GM13976 (cell line): ENCODE measurements around the gene BACH1.

Experiments
- DNase-seq: peaks from one replicate; pipeline ENCODE4 v3.0.0; 2012; ENCODE audit warnings: low spot score
- in situ Hi-C: fragments of 300-500 bp; cut with MboI; formaldehyde crosslinking; loops from one replicate; pipeline ENCODE4 v1.12.0; 2022; ENCODE audit warnings: low sequenced_read_pairs, mixed read lengths, inconsistent platforms; ENCODE audit not compliant: unreplicated experiment
- TF ChIP-seq, protein P1 (sequence below): IDR thresholded peaks from 2 replicates; pipeline ENCODE4 v1.5.1; 2012; ENCODE audit warnings: borderline replicate concordance, mild to moderate bottlenecking; ENCODE audit not compliant: insufficient read depth; ENCODE audit errors: extremely low read depth, missing control alignments, control extremely low read depth

The BACH1 gene

DNA sequence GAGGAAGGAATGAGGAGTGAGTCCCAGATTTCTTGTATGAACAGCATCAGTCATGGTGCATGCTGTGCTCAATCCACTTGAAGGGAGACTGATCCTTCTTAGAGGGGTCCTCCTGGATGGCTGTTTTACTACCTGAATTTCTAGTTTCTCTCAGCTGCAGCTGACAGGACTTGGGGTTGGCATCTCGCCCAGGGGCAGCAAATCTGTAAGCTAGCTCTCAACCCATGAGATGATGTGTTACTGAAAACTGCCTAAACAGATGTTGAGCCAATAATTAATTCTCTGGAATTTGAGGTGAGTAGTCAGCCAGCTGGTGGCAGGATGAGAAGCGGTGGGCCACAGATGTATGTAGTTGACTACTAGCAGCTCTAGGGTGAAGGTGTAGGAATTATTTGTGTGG, 19.6 kb downstream of the BACH1 start:
- in situ Hi-C loops, result no loop called here
- TF ChIP-seq, protein P1, sequence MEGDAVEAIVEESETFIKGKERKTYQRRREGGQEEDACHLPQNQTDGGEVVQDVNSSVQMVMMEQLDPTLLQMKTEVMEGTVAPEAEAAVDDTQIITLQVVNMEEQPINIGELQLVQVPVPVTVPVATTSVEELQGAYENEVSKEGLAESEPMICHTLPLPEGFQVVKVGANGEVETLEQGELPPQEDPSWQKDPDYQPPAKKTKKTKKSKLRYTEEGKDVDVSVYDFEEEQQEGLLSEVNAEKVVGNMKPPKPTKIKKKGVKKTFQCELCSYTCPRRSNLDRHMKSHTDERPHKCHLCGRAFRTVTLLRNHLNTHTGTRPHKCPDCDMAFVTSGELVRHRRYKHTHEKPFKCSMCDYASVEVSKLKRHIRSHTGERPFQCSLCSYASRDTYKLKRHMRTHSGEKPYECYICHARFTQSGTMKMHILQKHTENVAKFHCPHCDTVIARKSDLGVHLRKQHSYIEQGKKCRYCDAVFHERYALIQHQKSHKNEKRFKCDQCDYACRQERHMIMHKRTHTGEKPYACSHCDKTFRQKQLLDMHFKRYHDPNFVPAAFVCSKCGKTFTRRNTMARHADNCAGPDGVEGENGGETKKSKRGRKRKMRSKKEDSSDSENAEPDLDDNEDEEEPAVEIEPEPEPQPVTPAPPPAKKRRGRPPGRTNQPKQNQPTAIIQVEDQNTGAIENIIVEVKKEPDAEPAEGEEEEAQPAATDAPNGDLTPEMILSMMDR, result no peak
- DNase-seq, result no peak

DNA sequence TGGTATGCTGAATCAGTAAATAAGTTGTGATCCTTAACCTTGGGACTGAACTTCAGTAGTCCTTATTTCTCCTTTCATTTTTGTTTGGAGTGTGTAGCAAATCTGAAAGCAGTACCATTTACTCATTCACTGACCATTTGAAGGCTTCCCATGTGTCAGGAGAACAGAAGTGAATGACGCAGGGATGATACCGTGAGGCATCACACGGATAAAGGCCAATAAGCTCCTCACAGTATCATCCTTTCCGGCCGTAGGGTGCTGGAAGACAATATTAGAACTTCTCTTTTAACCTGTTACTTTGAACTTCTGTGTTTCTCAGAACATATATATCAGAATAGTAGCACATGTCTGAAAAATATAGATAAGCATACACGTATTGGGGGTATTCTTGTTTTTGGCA, 21.3 kb downstream of the BACH1 start:
- no peak for DNase-seq
- in situ Hi-C loops, result no loop called here
- TF ChIP-seq, protein P1, result no peak

DNA sequence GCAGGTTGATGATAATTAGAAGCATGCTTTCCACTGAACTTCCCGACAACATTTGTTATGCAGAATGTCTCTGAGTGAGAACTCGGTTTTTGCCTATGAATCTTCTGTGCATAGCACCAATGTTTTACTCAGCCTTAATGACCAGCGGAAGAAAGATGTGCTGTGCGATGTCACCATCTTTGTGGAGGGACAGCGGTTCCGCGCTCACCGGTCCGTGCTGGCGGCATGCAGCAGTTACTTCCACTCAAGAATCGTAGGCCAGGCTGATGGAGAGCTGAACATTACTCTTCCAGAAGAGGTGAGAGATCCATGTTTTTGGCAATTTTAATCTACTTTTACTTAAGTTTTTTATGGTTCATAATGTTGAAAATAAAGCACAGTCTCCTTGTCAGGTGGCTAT, 22.5 kb downstream of the BACH1 start:
- no peak for DNase-seq
- TF ChIP-seq, protein P1, result no peak
- in situ Hi-C loops, result no loop called here

DNA sequence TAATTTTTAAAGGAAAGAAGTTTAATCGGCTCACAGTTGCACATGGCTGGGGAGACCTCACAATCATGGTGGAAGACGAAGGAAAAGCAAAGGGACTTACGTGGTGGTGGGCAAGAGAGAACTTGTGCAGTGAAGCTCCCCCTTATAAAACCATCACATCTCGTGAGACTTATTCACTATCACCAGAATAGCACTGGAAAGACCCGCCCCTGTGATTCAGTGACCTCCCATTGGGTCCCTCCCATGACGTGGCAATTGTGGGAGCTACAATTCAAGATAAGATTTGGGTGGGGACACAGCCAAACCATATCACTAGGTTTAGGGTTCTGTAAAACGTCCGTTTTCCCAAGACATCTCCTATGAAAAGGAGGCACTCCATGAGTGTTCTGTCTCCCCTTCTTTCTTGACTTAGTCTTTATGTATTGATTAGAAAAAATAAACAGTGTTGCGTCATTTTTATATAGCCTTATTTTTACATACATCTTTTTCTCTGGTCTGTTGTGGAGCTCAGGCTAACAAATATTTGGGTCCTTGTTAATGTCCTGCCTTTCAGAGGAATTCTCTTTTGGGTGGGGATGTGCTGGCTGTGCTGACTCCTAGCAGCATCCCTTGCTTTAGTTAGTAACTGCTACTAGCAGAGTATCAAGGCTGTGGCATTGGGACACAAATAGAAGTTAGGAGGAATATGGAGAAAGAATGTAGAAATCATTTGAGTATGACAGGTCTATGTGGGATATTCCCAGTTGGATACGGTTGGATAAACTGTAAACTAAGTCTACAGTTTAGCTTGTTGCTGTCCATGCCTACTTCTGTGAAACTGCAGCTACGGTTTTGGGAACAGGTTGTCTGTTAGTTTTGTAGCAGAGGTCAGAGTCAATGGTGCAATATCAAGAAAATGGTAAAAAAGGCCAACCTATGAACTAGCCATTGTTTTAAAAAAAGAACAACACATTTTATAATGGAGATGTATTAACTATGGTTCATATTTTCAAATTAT, 23.5 kb downstream of the BACH1 start:
- in situ Hi-C loops, result no loop called here
- TF ChIP-seq, protein P1, result no peak
- no peak for DNase-seq

DNA sequence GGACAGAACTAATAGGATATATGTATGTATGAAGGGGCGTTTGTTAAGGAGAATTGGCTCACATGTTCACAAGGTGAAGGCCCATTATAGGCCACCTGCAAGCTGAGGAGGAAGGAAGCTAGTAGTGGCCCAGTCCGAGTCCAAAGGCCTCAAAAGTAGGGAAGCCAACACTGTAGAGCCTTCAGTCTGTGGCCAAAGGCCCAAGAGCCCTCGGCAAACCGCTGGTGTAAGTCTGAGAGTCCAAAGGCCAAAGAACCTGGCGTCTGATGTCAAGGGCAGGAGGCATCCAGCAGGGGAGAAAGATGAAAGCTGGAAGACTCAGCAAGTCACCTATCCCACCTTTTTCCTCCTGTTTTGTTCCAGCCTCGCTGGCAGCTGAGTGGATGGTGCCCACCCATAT, 24.5 kb downstream of the BACH1 start:
- DNase-seq, result no peak
- in situ Hi-C loops, result no loop called here
- TF ChIP-seq, protein P1, result no peak

DNA sequence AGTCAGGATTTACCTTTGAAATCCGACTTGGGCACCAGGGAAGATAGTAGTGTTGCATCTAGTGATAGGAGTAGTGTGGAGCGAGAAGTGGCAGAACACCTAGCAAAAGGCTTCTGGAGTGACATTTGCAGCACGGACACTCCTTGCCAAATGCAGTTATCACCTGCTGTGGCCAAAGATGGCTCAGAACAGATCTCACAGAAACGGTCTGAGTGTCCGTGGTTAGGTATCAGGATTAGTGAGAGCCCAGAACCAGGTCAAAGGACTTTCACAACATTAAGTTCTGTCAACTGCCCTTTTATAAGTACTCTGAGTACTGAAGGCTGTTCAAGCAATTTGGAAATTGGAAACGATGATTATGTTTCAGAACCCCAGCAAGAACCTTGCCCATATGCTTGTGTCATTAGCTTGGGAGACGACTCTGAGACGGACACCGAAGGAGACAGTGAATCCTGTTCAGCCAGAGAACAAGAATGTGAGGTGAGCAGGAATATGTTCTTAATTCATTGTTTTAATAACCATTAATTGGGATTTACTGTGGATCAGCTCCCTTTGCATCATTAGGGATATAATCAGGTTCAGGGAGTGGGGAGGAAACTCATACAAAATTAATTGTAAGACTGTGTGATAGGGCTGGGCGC, 28.3 kb downstream of the BACH1 start:
- TF ChIP-seq, protein P1, result no peak
- in situ Hi-C loops, result no loop called here
- DNase-seq, result no peak
